Breast epithelium (tissue), 3 donors: ENCODE data around the gene TASP1.

Experiments
- CTCF ChIP-seq, 3 donors: fragments of 450-650 bp; IDR thresholded peaks; one replicate each; pipeline ENCODE4 v1.5.1; 2016 to 2017; ENCODE audit warnings: antibody characterized with exemption in 3 of 3, mild to moderate bottlenecking in 3 of 3, moderate library complexity in 3 of 3
- POLR2A ChIP-seq: fragments of 450-650 bp; IDR thresholded peaks from one replicate; pipeline ENCODE4 v1.6.1; 2016; ENCODE audit warnings: antibody characterized with exemption, mild to moderate bottlenecking, moderate library complexity

- TF ChIP-seq POLR2A (no peak), CTCF (IDR thresholded peaks at IDR 0.05) (no peak)
Measured at GRCh38 chr20:13412806-13413445, 225.8 kb downstream of the TASP1 start.
